VCaP (cell line): Measurements from ENCODE around the gene VCAM1.

Experiments
- H3K27ac ChIP-seq: fragments of 450-650 bp; 2 replicates; pipeline ENCODE4 v1.5.1; 2017
- CTCF ChIP-seq: fragments of 450-650 bp; conservative IDR thresholded peaks from 2 replicates; pipeline ENCODE4 v1.5.1; 2017; ENCODE audit warnings: mild to moderate bottlenecking, moderate library complexity

Gene VCAM1

GRCh38 chr1:100722221-100722620 is 2.7 kb downstream of the VCAM1 start:
- TF ChIP-seq CTCF: no peak
- H3K27ac ChIP-seq: no peak overlapping the region

- no peak overlapping the region for H3K27ac ChIP-seq
- no peak for TF ChIP-seq CTCF
Observed at GRCh38 chr1:100724281-100724680, 4.7 kb downstream of the VCAM1 start.

GRCh38 chr1:100730130-100730529 is 10.6 kb downstream of the VCAM1 start:
- no peak for TF ChIP-seq CTCF
- H3K27ac ChIP-seq: no peak overlapping the region

- H3K27ac ChIP-seq: no peak overlapping the region
Observed at GRCh38 chr1:100731309-100731708, 11.8 kb downstream of the VCAM1 start.

GRCh38 chr1:100731758-100732157 is 12.2 kb downstream of the VCAM1 start:
- no peak overlapping the region for H3K27ac ChIP-seq
- no peak for TF ChIP-seq CTCF

More at GRCh38 chr1:100731309-100731708, 11.8 kb downstream of the VCAM1 start:
- no peak for TF ChIP-seq CTCF

- TF ChIP-seq CTCF: no peak
- H3K27ac ChIP-seq: no peak overlapping the region
Observed at GRCh38 chr1:100734676-100735075, 15.1 kb downstream of the VCAM1 start.

- no peak overlapping the region for H3K27ac ChIP-seq
- no peak for TF ChIP-seq CTCF
Observed at GRCh38 chr1:100735244-100735643, 15.7 kb downstream of the VCAM1 start.

- H3K27ac ChIP-seq: no peak overlapping the region
- no peak for TF ChIP-seq CTCF
Observed at GRCh38 chr1:100736324-100736723, 16.8 kb downstream of the VCAM1 start.
